ENCODE data around the gene ELF5.

DNA sequence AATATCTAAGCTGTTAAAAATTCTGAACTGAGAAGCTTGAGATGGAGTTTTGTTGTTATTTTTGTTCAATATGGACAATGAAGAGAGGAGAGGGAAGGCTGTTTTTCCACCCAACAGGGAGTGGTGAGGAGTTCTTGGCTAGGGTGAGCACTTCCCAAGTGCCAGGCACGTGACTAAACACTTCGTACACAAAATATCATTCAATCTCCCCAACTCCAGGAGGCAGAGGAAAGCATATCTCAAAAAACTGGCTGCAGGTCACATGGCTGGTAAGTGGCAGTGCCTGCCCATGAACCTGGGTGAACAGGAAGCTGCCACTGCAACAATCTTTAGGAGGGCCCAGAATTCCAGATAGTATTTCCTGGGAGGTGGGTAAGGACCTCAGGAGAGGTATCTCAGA, 11.6 kb downstream of the ELF5 start:
- TF ChIP-seq, protein P1, sequence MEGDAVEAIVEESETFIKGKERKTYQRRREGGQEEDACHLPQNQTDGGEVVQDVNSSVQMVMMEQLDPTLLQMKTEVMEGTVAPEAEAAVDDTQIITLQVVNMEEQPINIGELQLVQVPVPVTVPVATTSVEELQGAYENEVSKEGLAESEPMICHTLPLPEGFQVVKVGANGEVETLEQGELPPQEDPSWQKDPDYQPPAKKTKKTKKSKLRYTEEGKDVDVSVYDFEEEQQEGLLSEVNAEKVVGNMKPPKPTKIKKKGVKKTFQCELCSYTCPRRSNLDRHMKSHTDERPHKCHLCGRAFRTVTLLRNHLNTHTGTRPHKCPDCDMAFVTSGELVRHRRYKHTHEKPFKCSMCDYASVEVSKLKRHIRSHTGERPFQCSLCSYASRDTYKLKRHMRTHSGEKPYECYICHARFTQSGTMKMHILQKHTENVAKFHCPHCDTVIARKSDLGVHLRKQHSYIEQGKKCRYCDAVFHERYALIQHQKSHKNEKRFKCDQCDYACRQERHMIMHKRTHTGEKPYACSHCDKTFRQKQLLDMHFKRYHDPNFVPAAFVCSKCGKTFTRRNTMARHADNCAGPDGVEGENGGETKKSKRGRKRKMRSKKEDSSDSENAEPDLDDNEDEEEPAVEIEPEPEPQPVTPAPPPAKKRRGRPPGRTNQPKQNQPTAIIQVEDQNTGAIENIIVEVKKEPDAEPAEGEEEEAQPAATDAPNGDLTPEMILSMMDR (IDR thresholded peaks at IDR 0.05; ENCODE audit: insufficient read depth, low read length, poor library complexity, severe bottlenecking) = no peak
- no peak for TF ChIP-seq EZH2phosphoT487 (conservative IDR thresholded peaks at IDR 0.05; ENCODE audit: low read length)
